Measurements from ENCODE around the gene SLC39A11.
A peak's percentile ranks its signal among the peaks of the same experiment; 100 is the strongest.

Gene SLC39A11

DNA sequence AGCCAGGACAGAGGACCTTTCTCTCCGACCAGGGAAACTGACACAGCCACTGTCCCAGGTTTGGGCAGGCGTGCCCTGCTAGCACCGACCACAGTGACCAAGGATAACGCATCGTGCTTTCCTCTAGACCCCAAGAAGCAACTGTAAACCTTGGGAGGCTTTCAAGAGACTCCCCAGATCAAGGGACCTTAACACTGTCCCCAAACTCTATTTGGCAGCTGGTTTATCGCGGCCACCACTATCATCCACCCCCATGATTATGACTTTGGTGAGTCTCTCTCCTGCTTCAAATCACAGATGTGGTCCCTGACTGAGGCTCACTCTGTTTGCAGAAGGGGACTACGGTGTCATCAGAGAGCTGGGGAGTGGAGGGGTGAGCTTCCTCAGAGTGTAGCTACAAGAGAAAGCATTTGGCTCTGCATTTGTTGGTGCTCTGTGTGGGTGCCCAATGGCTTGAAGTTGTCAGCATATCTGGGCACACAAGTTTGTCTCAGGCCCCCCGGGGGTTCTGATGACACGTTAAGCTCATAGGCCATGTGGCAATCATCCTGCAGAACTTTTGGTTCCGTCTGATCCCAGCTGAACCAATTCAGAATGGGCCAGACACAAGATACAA is 408.0 kb downstream of the SLC39A11 start:
- DNase-seq (ENCODE audit: low read depth): no peak

GRCh38 chr17:72683506-72684404 is 408.7 kb downstream of the SLC39A11 start:
- DNase-seq (ENCODE audit: low read depth): peak; percentile 95

DNA sequence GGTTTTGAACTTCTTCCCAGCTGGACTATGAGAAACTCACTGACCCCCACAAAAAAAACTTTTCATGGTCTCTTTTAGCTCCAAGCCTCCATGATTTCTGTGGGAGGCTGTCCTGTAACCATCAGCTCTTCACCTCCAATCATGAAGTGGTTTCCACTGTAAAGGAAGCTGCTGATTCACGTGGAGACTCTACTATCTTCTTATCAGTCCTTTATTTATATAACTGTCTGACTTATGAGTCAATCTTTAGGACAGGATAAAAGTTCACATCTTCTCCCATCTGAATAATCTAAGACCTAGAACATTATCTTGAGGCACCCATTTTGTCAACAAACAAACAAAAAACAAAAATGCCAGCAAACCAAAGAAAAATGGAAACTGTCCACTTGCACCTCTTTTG is 409.9 kb downstream of the SLC39A11 start:
- peak; percentile 86 for DNase-seq (ENCODE audit: low read depth)

DNA sequence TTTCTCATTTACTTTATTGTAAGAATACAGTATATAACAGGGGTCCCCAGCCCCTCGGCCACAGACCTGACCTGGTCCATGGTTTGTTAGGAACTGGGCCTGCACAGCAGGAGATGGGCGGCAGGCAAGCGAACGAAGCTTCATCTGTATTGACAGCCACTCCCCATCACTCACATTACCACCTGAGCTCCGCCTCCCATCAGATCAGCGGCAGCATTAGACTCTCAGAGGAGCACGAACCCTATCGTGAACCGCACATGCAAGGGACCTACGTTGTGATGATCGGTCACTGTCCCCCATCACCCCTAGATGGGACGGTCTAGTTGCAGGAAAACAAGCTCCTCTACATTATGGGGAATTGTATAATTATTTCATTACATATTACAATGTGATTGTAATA is 410.6 kb downstream of the SLC39A11 start:
- DNase-seq (ENCODE audit: low read depth): no peak

- peak; percentile 87 for DNase-seq (ENCODE audit: low read depth)
Measured at GRCh38 chr17:72677714-72678390, 414.6 kb downstream of the SLC39A11 start.

DNA sequence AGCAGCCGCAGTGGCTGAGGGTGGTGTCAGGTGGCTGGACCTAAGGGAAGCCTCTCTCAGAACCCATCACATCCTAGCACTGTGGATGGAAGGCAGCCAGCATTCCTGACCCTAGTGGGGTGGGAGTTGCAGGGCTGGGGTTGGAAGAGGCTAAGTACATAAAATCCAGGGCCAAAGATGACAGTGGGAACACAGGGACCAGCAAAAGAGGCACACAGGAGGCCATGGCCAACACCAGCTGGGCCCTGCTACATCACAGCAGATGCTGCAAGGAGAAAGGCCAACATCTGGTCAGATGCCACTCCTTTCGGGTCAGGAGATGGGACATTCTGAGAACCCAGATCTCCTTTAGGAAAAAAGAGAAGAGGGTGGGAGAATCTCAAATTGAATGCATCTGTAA is 415.4 kb downstream of the SLC39A11 start:
- DNase-seq (ENCODE audit: low read depth): no peak

DNA sequence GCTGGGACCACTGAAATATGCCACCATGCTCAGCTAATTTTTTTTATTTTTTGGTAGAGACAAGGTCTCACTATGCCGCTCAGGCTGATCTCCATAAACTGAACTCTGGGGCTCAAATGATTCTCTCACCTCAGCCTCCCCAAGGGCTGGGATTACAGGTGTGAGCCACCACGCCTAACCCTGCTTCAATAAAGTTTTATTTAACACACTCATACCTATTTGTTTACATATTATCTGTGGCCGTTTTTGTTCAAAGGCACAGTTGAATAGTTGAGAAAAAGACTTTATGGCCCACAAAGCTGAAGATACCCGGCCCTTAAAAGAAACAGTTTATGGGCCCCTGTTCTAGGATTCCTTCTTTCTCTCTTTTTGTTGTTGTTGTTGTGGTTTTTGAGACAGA is 419.8 kb downstream of the SLC39A11 start:
- DNase-seq (ENCODE audit: low read depth): no peak

GRCh38 chr17:72671016-72671415 is 421.5 kb downstream of the SLC39A11 start:
- DNase-seq (ENCODE audit: low read depth): no peak

- no peak for DNase-seq (ENCODE audit: low read depth)
Measured at GRCh38 chr17:72667096-72668063, 425.1 kb downstream of the SLC39A11 start.

- no peak for DNase-seq (ENCODE audit: low read depth)
Measured at GRCh38 chr17:72665852-72666851, 426.3 kb downstream of the SLC39A11 start.

GRCh38 chr17:72662827-72663190 is 429.7 kb downstream of the SLC39A11 start:
- no peak for DNase-seq (ENCODE audit: low read depth)

GRCh38 chr17:72661945-72662826 is 430.3 kb downstream of the SLC39A11 start:
- no peak for DNase-seq (ENCODE audit: low read depth)

GRCh38 chr17:72661116-72661944 is 431.2 kb downstream of the SLC39A11 start:
- DNase-seq (ENCODE audit: low read depth): peak; percentile 4

DNA sequence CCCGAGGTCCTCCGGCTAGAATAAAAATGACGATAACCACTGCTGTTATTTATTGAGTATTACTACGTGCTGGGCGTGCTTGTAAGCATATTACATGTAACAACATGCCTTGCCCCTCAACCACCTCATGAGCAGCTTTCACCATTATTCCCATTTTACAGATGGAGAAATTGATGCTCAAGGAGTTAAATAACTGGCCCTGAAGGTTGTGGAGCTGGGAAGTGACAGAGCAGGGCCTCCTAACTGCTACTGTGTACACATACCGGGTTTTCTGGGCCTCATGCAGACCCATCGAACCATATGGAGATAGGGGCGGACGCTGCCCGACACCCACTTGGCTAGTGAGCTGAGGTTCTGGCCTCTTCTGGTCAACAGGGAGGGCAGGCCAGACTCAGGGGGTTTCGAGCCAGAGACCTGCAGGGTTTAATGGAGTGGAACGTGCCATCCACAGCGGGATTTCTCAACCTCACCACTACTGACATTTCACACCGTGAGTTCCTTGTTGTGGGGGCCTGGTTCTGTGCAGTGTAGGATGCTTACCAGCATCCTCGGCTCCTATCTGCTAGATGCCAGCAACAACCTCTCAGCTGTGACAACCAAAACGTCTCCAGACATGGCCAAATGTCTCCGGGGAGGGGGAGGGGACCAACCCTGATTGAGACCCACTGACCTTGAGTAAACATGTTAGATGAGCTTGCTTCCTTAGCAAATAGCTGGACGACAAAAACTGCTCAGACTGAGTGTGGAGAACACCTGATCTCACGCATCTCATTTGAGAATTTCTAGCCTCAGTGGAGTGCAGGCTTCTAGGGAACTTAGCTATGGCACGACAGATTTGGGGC is 432.0 kb downstream of the SLC39A11 start:
- no peak for DNase-seq (ENCODE audit: low read depth)

GRCh38 chr17:72659811-72660210 is 432.7 kb downstream of the SLC39A11 start:
- no peak for DNase-seq (ENCODE audit: low read depth)

DNA sequence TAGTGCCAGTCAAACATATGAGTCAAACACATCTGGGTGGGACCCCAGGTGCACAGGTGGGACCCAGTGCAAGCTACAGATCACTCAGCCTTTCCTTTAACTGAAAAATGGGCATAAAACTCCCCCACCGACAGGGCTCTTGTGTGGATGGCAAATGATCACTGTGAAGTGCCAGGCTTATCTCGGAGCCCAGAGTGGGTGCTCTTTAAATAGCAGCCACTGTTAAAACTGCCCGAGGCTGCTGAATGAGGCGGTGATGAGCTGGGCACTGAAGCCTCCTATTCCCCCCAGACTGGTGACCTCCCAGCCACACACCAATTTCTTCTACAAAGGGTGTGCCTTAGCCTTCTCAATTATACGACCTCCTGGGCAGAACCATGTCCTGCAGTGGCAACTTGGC is 433.8 kb downstream of the SLC39A11 start:
- no peak for DNase-seq (ENCODE audit: low read depth)

DNA sequence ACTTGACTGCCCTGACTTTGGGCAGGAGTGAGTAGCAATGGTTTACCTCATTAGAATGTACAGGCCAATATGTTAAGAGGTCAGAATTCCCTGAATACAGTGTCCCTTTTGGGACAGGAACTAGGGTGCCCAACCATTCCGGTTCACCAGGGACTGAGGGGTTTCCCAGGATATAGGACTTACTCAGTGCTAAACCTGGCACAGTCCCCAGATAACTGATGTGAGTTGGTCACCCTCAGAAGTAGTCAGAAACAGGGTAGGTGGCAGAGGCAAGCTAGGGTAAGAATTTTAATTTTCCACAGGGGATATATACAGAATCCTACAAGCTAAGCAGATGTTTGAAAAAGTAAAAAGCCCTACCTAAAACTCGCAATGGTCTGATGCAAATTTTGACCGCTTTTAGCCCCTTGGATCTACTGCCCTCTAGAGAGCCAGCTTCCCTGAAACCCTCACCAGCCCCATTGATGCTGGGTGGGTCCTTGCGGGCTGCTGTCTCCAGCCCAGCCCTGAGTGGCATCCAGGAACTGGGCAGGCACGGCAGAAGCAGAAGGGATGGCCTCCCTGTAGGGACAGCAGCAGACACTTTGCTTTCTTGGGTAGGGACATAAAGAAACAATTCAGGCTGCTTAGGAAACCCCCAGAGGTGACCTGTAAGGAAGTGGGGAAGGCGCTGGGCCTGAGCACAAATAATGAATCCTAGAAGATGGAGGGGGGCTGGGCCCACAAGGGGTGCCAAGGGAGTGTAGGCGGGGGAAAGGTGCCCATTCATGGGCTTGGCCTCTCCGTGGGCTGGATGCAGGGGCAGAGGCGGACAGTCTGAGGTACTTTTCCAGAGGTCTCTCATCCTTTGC is 434.8 kb downstream of the SLC39A11 start:
- DNase-seq (ENCODE audit: low read depth): no peak

All from amniotic epithelial cell (primary cell).